Choroid plexus epithelial cell (primary cell): Measurements from ENCODE around the gene KLHL10.

ENCODE experiments used
- DNase-seq: peaks from one replicate; pipeline ENCODE4 v3.0.0-alpha.2; 2010; ENCODE audit warnings: low read depth
- H3K4me3 ChIP-seq: 2 replicates; pipeline ENCODE4 v1.5.1; 2011; ENCODE audit warnings: low read depth, mild to moderate bottlenecking, control low read depth, low read length, moderate library complexity
- TF ChIP-seq, protein P1 (sequence below): conservative IDR thresholded peaks from 2 replicates; pipeline ENCODE4 v1.5.1; 2011; ENCODE audit warnings: low read depth, mild to moderate bottlenecking, control low read depth, inconsistent platforms, low read length, moderate library complexity

Gene KLHL10

DNA sequence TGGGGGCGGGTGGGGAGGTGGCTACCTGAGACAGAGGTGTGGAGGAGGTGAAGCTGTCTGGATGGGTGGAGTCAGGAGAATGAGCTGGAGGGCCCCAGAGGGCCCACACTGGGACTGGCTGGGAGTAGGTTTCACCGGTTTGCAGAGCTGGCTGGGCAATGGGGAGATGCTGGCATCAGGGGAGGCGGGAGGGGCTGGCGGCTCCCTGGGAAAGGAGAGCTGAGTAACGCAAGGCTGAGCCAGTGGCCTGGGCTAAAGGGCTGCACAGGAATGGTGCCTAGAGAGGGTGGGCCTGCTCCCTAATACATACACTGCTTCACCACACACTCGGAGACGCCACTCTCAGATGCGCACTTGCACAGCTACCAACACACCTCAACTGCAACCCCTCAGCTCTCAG is 38.3 kb upstream of the KLHL10 start:
- no peak for DNase-seq
- H3K4me3 ChIP-seq, result no peak overlapping the region
- TF ChIP-seq, protein P1, sequence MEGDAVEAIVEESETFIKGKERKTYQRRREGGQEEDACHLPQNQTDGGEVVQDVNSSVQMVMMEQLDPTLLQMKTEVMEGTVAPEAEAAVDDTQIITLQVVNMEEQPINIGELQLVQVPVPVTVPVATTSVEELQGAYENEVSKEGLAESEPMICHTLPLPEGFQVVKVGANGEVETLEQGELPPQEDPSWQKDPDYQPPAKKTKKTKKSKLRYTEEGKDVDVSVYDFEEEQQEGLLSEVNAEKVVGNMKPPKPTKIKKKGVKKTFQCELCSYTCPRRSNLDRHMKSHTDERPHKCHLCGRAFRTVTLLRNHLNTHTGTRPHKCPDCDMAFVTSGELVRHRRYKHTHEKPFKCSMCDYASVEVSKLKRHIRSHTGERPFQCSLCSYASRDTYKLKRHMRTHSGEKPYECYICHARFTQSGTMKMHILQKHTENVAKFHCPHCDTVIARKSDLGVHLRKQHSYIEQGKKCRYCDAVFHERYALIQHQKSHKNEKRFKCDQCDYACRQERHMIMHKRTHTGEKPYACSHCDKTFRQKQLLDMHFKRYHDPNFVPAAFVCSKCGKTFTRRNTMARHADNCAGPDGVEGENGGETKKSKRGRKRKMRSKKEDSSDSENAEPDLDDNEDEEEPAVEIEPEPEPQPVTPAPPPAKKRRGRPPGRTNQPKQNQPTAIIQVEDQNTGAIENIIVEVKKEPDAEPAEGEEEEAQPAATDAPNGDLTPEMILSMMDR, result no peak

DNA sequence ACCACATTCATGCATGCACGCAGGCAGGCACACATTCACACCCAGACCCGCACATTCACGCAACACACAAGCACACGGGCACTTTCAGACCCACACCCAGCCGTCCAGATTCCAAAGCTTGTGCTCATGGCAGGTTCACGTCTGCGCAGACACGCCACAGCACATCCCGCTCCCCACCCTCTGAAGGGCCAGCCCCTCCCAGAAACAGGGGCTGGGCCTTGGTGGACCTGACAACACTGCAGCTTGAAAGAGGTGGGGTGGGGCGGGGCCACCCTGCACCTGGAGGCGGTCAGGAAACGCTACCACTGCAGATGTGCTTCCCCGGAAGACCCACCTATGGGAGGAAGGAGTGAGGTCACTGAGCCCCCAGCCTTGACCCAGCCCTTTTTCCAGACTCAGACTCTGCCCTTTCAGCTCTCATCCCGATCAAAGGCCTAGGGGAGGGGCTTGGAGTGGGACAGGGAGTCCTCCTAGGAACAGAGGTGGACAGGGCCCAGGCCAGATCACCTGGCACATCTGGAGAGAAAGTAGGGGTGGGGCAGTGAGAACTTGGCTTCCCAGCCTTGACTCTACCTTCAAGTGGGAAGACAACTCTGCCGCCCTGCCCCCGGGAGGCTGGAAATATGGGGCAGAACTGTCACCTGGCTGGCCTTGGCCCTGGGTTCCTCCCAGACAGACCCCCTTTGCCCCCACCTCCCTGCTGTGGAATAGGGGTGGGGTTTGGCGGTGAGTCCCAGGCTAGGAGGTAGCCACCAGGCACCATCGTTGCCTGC is 36.8 kb upstream of the KLHL10 start:
- DNase-seq, result peak; percentile 40
- TF ChIP-seq, protein P1, result no peak
- H3K4me3 ChIP-seq, result no peak overlapping the region

DNA sequence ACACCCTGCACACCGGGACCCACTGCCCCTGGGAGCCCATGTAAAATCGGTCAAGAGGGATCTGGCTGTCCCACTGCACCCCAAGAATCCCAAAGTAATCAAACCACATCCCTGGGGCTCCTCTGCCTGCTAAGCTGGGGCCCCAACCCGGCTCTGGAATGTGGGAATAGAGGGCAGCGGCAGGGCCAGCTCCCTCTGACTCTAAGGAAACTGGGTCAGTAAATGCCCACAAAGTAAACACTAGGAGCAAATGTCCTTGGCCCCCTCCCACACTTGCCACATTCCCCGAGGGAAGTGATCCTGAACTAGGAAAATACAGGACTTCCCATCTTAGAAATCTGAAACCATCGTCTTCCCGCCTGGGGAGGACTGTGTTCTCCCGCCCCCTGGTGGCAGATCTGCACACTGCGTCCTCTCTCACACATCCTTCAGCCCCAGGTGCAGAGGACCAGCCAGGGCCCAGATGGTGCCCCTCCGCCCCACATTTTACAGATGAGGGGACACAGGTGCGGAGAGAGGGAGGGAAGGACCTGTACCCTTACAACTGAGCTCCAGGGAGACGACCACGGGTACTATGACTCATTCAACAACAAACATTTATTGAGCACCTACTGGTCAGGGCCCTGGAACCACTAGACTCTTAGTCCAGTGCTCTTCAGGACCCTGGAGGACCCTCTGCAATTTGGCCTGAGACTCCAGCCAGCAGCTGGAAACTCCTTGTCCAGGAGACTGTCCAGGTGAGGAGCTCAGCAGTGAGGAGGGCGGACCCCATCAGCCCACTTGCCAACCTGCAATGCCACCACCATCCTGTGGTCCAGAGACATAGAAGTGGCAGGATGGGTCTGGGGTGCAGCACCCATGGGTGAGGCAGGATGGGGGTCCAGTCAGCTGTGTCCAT is 36.0 kb upstream of the KLHL10 start:
- peak; percentile 81 for DNase-seq
- TF ChIP-seq, protein P1, result peak; percentile 96
- H3K4me3 ChIP-seq, result no peak overlapping the region

GRCh38 chr17:41803049-41804020 is 34.3 kb upstream of the KLHL10 start:
- no peak for DNase-seq
- H3K4me3 ChIP-seq, result no peak overlapping the region
- TF ChIP-seq, protein P1, result no peak

- H3K4me3 ChIP-seq, result no peak overlapping the region
- TF ChIP-seq, protein P1, result no peak
- DNase-seq, result no peak
Measured at GRCh38 chr17:41806685-41807445, 30.8 kb upstream of the KLHL10 start.
